ENCODE measurements around the gene SCRT2.

Gene SCRT2

DNA sequence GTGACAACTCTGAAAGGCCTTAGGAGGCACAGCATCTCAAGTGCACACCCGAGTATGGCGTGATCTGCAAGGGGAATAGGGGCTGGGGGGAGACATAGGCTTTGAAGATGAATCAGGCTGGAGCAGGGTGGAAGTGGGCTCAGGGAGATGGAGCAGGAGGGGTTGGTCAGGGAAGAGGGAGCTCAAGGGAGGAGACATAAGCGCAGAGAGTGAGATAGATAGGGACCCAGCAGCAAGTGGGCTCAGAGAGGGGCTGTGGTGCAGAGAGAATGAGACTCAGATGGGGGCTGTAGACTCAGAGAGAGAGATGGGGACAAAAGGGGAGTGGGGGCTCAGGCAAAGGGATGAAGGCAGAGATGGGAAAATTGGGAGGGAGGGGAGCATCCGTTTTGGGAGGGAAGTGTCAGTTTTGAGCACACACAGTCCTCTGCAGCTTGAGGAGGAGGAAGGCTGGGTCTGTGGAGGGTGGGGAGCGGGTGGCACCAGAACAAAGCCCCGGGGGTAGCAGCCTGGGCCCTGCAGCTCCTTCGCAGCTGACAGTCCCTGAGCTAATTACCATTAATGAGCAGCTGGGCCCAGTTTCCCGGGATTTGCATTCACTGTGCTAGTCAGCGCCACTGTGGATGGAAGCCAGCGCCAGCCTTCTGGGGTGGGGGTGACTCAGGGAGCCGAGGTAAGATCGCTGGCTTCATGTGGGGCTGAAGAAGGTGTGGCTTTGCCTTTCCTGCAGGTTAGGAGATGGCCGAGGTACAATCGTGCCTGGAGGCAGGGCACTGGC, 41.3 kb downstream of the SCRT2 start:
- ATAC-seq (no peak), DNase-seq (no peak)

DNA sequence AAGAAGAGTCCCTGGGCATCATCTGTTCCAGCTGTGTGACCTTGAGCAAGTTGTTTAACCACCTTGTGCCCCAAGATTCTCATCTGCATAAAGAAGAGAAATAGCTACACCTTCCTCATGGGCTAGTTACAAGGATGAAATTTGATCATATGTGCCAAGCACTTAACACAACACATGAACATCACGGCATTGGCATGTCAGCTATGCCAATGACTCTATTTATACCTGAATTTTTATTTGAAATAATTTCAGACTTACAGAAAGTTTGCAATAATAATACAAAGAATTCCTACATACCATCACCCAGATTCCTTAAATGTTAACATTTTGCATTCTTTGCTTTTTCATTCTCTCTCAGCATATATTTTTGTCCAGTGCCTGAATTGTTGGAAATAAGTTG, 44.5 kb downstream of the SCRT2 start:
- DNase-seq = no peak
- no peak for ATAC-seq

DNA sequence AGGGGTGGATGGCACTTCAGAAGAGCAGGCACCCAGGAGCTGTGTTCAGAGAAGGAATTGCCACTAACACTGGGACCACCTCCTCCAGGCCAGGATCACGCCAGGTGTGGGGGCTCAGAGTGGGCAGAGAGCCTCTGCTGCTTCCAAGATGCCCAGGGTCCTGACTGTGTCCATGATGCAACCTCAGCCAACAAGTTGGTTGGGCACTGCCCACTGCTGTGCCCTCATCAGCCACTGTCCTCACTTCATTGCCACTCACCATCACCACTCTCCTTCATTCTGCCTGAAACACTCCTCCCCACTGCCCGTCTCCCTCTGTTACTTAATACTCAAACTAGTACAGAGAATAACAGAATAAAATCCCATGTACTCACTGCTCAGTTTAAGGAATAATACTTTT, 49.0 kb downstream of the SCRT2 start:
- DNase-seq (no peak), ATAC-seq (no peak)

DNA sequence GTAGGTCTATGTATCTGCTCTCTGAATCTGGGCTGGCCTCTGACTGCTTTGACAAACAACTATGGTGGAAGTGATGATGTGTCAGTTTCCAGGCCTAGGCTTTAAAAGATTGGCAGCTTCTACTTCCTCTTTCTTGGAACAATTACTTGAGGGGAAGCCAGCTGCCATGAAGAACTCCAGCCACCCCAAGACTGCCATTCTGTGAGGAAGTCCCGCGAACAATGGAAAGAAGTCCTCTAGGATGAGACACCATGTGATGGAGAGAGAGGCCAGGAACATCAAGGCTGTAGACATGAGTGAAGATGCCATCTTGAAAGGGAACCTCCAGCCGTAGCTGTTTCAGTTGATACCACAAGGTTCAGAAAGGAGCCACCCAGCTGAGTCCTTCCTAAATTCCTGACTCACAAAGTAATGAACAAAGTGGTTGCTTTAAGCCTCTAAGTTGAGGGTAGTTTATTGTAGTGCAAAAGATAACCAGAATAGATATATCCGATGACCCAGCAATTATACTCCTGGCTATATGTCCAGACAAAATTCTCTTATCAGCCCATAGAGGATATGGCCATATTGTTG, 50.2 kb downstream of the SCRT2 start:
- DNase-seq (no peak), ATAC-seq (no peak)

DNA sequence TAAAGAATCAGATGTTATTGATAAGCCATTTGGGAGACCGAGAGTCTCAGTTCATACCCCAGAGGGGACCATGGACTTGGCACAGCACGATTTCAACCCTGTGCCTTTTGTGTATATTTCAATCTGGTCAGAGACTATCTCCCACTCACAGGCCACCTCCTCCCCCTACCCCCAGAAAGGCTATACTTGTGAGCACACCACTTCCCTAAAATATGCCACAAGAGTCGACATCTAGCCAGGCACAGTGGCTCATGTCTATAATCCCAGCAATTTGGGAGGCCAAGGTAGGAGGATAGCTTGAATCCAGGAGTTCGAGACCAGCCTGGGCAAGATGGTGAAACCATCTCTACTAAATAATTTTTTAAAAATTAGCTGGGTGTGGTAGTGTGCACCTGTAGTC, 51.9 kb downstream of the SCRT2 start:
- DNase-seq (no peak), ATAC-seq (no peak)

DNA sequence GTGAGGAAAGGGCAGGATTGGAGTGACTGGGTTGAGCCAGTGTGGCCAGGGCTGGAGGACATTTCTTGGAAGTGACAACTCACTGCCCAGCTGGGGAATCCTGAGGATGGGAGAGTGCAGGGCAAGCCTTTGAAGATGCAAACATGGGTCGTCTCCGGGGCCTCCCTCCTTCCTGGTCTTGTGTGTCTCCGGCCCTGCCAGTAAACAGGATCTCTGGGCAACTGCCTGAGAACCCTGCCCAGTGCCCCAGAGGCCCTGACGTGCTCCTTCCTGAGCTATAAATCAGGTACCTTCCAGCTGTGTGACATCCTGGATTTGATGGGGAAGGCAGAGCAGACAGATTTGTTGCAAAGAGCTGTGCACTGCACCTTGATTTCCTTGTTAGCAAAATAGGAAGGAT, 52.6 kb downstream of the SCRT2 start:
- ATAC-seq = no peak
- DNase-seq = no peak

DNA sequence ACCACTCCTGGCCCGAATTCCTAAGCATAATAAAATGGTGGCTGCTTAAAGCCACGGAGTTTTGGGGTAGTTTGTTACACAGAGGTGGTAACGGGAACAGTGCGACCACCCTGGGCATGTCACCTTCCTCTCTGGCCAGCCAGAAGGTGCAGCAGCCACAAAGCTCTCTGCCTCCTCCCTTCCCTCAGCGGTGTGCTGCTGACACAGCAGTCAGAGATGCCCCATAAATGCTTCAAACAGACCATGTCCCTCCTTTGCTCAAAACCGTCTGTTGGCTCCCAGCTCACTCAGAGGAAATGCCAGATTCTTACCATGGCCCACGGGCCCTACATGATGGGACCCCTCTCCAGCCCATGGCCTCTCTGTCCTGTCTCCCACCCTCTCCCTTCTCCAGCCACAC, 53.4 kb downstream of the SCRT2 start:
- ATAC-seq = no peak
- DNase-seq = no peak

DNA sequence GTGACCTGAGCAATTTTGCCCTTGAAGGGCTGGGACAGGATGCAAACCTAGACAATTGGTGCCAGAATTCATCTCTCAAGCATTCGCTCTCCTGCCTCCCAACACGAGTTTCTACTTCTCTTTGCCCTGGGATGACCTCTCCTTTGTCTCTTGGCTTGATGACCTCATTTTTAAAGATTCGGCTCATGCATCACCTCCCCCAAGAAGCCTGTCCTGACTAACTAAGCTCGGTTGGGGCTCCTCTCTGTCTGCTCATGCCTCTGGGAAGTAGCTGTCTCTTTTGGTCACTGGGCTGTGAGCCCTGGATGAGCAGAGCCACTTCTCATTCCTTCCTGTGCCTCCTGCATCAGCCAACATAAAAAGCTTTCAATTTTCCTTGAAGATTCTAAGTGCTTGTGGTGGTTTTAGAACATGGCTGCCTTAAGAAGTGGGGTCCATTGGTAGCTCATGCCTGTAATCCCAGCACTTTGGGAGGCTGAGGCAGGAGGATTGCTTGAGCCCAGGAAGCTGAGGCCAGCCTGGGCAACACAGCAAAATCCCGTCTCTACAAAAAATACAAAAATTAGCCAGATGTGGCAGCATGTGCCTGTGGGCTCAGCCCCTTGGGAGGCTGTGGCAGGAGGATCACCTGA, 54.4 kb downstream of the SCRT2 start:
- ATAC-seq = no peak
- DNase-seq = no peak

DNA sequence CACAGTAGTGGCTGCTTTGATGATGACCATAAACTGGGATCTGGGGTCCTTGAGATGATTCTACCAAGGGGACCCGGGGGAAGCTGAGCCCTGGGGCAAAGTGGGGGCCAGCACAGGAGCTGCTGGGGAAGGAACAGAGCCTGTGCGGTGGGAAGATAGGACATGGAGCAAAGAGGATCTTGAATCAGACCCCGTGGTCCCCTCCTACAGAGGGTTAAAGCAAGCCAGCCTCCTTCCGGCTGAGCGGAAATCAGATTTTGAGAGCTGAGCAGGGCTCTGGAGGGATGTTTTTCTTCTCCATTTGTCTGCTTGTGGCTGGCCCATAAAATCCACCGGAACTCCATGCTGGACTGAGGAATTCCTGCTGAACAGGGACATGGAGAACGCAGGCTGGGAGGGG, 55.4 kb downstream of the SCRT2 start:
- DNase-seq (no peak), ATAC-seq (no peak)

DNA sequence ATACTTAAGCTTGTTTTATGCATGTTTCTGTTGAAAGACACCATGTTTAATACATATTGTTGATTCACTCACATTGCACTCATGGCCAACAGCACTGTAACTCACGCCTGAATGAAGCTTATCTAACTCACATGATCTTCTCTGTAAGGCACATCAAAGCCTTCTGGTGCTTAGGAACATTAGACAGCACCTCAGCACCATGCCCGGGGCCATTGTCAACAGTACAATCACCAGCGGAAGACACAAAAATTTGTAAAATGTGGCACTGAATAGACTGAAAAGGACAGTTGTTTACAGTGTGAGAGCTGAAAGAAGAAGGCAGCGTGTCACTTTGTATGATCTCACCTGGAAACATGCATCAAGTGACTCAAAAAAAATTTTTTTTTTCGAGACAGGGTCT, 56.6 kb downstream of the SCRT2 start:
- DNase-seq (no peak), ATAC-seq (no peak)

DNA sequence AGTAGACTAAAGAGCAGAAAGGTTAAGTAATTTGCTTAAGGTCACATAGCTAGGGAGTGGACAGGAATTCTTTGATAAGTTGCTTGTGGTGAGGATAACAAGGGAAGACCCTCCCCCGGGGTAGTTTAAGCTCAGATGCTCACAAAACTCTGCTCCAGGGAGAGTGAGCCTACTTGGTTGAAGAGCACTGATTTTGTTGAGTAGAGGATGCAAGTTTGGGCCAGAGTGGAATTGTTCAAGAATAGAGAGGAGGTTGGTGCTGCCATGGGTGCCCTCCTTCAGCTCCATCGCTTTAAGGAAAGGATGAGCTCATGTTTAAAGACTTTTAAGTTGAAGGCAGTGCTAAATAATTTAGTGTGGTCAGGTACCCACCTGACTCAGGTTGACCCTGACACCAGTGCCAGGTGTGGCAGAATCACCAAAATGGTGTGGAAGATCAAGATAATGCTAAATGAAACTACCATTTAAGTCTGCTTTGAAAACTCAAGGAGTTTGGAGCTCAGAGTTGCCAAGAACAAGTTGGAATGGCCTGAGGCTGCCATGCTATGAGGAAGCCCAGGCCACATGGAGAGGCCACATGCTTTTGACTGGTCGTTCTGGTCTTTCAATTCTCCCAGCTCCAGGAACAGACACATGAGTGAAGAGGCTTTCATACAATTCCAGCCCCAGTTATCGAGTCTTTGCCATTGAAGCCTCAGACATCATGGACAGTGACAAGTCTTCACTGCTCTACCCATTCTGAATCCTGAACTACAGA, 57.5 kb downstream of the SCRT2 start:
- ATAC-seq (no peak), DNase-seq (no peak)

DNA sequence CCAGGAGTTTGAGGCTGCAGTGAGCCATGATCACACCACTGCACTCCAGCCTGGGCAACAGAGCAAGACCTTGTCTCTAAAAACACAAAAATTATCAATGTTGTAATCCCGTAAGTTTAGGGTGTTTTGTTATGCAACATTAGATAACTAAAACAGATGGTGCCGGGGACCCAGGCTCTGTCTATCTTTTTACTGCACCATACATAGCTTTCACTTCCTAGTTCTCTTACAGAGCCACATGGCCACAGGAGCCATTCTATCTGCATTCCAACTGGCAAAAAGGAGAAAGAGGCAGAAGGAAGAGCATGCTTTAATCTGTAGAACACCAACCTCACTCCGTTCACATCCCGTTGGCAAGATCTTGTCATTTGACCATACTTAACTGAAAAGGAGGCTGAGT, 60.1 kb downstream of the SCRT2 start:
- no peak for DNase-seq
- ATAC-seq = no peak

DNA sequence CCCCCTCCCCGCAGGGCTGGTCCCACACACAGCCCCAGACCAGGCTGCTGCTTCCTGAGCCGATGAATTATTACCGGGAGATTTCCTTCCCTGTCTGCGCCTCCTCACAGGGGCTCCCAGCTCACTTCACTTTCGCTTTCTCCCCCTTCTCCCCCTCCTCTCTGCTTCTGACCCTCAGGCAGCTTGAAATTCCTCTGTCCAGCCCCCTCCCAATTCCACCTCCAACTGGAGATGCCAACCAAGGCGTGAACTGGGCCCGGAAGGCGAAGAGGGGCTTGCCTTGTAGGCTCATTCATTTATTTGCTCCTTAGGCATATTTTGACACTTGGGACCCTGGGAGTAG, 63.8 kb downstream of the SCRT2 start:
- DNase-seq (no peak), ATAC-seq (no peak)
